ENCODE results near the gene KAT8.
"Not testable (repeated sequence)": the region's sequence is repeated elsewhere in the genome, so short reads cannot be mapped to it uniquely, and the experiment has no call there.

The KAT8 gene

DNA sequence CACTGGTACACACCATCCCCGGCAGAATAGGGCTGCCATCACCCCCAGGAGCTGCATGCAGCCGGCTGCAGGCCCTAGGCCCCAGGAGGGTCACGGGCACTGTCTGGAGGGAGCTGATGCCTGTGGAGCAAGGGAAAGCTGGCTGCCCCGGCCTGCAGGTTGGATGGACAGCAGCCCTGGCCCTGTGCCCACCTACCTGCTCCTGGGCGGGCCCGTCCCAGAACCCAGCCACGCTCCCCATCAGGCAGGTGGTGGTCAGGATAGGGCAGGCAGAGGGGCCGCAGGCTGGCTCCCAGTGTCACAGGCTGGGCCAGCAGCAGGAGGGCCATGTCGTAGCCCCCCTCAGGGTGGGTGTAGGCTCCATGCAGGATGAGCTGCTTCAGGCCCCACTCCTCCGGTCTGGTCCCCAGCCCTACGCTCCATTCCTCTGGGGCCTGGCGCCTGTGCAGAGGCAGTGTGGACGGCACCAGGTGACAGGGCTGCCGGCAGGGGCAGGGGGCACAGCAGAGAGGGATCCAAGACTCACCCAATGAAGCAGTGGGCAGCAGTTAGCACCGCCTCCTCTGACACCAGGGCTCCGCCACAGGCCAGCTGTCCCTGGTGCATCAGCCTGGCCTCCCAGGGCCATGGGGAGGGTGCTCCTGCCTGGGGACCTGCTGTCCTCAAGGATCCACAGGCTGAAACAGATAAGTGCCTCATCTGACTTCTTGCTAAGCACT lies 32.7 kb upstream of the KAT8 start:
- DNase-seq, result no peak

DNA sequence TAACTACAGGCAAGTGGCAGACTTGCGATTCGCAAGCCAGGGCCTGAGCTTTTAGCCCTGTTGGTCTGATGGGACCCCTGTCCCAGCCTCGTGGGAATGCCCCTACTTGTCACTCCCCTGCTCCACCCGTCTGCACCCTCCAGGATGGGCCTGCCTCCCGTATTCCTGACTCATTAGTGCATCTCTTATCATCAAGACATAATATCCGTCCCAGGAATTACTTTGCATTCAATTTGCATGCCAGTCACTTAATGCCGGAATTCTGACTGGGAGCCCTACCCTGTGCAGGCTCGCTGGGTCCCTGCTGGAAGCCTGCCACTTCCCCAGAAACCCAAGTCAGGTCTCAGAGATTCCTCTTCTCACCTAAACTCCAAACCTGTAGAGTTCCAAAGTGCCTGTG lies 32.1 kb upstream of the KAT8 start:
- DNase-seq, result no peak

DNA sequence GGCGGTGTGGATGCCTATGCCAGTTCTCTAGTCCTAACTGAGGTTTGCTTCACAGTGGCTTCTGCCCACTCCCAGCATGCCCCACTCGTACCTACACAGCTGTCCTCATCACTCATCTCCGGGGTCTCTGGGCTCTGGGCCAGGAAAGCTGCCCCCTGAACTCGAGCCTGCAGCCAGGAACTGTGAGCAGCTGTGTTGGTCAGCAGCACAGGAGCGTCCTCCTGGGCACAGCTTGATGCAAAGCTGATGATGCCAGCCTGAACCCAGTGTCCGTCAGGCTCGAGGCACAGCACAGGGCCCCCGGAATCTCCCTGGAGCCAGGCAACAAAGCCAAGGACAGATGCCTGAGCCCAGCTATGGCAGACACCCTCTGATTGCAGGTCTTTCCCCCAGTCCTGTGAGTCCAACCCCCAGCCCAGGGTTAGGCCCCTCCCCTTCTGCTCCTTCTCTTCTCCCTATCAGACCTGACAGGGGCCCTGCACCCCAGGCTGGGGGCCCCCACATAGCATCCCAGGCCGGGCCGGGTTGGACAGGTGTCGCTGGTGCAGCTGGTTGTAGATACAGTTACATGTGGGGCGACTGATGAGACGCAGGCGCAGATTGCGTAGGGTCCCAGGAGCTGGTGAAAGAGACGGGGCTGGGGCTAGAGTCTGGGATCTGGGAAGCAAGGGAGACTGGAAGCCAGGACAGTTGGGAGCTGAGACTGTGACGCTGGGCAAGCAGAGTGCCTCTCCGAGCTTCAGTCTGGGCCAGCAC lies 31.4 kb upstream of the KAT8 start:
- DNase-seq, result no peak

DNA sequence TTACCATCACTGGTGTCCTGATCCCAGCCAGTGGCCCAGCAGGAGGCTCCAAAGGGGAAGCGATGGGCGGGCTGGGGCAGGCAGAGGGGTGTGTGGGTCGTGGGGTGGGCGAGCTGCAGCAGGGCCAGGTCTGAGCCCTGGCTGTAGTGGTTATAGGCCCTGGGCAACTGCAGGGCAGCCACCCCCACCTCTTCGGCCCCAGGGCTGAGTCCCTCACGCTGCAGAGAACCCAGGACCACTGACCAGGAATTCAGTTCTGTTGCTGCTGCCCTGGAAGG lies 30.9 kb upstream of the KAT8 start:
- no peak for DNase-seq

DNA sequence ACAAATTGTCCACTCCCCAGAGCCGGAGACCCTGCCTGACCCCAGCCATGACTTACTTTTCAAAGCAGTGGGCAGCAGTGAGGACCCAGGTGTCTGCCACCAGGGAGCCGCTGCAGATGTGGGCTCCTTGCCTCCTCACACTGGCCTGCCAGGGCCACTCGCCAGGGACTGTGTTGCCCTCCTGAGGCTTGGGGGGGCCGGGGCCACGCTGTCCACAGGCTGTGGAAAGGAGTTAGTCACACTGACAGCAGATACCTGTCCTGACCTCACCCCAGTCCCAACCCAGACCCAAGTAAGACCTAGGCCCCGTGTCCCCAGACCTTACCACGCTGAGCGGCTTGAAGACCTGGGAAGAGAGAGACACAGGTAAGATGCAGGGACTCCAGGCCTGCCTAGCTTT lies 30.0 kb upstream of the KAT8 start:
- no peak for DNase-seq

DNA sequence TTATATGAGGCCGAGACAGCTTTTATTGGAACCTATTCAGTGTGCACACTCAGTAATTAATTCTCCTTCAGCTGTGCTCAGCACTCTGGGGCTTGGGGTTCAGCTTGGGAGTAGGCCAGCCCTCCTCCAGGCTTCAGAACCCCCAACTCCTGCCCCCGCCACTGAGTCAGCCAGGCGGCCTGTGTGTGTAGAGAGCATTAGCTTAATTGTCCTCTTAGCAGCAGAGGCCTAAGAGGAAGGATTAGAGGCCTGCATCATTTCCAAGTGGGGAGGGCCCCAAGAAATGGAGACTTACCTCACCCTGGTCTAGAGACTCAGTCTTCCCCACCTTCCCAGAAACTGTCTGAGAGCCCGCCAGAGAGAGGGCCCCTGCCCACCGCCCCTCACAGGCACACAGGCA lies 29.5 kb upstream of the KAT8 start:
- DNase-seq, result no peak

DNA sequence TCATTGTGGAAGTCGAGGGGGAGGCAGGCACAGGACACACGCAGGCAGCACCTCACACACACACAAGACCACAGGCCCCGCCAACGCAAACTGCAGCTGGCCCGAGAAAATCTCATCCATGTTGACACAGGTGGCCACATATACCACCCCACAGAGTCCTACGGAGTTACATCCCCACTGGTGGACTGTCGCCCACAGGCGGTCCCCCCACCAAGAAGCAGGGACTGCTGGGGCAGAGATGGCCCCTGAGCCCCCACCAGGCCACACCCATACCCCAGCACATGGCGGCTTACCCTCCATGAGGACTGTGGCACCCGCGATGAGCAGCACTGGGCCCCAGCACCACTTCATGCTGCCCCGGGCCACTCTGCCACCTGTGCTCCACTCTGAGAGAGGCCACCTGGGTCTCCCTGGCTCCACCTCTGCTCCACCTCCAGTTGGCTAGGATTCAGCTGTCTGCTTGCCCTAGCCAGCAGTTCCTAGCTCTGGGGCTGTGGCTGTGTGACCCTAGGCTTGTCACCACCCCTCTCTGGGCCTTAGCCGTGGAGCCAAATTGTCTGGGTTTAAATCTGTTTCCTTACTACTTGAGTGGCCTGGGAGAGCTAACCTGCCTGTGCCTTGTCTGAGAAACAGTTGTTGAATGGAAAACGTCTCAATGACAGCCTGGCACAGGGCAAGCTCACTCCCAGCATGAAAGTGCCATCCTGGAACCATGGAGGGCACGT lies 28.8 kb upstream of the KAT8 start, which contains the start of gene PRSS53:
TSS of gene PRSS53 (minus strand) at position 485 of the 725 bp plus-strand sequence. CDS start at position 351, 134 bp downstream.
- no peak for DNase-seq

DNA sequence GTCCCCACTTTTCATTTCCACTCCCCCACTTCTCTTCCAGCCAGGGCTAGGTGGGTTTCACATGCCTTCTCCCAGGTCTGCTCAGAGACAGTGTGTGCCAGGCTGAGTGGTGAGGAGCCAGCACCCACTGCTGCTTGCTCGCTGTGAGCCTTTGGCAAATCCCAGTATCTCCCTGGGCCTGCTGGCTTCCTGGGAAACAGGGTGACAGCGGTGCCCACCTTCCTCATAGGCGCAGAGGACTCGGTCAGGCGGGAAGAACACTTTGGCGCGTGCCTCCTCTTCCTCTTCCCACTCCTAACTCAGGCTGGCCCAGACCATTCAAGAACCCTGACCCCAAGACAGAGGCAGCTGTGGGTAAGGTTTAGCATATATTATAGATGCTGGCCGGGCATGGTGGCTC lies 28.3 kb upstream of the KAT8 start:
- no peak for DNase-seq

DNA sequence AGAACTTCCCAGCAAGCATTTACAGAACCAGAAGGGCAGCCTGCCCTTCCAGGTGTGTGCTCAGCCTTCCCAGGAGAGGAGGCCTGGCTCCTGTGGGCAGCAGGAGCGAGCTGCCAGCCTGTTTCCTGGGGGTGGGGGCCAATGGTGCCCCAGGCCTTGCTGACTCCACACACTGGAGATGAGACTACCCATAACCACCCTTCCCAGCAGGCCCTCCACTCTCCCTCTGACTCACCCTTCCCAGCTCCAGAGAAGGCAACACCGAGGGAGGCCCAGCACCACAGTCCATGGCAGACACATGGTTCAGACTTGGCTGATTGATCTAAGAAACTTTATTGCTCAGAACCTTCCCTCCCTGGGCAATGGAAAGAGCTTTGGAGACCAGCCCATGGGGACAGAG lies 26.9 kb upstream of the KAT8 start:
- DNase-seq, result no peak

DNA sequence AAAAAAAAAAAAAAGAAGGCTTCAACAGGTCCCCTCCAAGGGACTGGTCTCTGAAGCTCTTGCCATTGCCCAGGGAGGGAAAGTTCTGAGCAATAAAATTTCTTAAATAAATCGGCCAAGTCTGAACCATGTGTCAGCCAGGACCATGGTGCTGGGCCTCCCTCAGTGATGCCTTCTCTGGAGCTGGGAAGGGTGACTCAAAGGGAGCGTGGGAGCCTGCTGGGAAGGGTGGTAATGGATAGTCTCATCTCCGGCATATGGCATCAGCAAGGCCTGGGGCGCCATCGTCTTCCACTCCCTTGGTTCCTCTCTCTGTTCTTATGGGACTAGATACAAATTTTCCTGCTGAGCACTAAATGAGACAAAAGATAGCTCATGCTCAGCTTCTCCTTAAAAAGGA lies 25.1 kb upstream of the KAT8 start:
- no peak for DNase-seq

DNA sequence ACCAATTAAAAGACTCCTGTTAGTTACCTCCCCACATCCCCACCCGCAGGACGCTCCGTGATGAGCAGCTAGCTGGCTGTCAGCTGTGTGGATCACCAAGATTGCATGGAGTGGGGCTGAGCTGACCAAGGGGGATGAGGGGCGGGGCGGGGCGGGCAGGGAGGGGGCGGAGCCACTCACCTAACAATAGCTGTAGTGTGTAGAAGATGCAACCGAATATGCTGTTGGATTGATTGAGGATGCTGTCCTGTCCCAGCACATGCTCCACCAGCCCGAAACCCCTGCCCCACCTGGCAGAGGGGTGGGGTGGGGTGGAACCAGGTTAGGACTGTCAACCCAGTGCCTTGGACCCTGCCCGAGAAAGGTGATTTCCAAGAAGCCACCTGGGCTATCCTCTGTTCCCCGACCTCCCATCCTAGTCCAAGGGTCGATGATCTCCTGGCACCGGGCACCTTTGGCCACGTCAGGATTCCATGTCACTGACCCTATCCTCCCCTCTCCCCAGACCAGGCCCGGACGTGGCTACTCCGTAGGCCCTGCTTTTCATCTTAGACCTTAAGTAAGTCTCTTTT lies 24.2 kb upstream of the KAT8 start:
- no peak for DNase-seq

DNA sequence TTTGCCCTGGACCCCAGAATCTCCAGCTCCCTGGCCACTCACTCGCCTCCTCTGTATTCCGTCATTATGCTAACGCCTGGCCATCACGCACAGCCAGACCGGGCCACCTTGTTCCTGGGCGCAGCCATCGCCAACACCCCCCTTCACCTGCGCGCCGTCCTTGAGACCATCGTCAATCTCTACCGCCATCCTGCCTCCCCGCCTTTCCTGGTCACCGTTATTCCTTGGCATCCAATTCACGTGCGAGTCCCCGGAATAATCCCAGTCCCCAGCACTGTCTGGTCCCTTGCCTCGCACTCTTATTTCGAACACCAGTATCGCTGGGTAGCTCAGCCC lies 23.4 kb upstream of the KAT8 start:
- no peak for DNase-seq

DNA sequence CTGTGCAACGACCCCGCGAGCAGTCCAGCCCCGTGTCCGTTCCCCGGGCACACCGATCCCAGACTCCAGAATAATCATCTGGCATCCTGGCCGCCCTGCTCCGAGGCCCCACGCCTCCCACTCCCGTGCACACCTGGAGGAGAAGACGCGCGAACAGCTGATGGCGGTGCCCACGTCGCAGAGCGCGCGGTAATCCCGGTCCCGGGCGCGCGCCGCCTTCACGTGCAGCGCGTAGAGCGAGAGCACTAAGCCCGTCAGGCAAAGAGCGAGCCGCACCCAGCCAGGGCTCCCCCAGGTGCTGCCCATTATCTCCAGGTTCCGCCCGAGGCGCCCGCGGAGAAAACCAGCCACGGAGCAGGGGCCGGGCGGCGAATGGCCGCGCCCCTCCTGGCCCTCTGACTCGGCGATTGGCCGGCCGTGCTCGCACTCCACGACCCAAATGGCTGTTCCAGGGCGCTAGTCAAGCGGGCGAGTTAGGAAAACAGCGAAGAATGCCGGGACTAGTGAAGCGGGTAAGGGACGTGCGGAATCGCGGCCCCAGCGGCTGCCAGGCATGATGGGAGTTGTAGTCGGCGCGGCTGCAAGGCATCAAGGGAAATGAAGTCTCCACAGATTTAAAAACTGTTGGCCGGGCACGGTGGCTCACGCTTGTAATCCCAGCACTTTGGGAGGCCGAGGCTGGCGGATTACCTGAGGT lies 22.9 kb upstream of the KAT8 start, which contains the start of gene VKORC1:
TSS of gene VKORC1 (minus strand) at position 374 of the 697 bp plus-strand sequence. CDS start at position 306, 68 bp downstream.
- DNase-seq, result peak; percentile 95

DNA sequence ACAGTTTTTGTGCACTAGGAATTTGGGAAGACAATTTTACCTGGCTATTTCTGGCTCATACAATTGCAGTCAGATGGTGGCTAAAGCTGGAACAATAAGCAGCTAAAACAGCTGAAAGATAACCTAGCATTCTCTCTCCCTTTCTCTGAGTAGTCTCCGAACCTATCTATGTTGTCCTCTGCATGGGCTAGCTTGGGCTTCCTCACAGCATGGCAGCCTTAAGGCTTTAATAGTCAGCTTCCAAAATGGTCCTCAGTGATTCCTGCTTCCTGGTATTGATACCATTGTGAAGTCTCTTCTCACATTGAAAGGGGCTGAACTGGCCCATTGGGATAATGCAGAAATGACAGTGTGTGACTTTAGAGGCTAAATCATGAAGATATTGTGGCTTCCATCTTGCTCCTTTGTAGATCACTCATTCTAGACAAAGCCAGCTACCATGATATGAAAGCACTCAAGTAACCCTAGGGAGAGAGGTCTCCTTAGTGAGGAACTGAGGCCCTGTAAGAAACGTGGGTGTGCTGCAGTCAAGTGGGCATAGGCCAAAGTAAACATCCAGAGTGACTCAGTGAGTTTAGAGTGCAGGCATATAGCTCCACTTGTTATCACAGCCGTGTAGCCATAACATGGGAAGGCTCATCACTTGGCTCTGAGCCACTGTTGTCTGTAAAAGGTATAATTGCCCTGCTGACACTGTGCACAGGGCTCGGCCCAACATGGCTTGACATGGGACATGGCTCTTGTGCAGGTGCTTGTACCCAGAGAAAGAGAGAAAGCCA lies 17.4 kb upstream of the KAT8 start:
- DNase-seq, result no peak

DNA sequence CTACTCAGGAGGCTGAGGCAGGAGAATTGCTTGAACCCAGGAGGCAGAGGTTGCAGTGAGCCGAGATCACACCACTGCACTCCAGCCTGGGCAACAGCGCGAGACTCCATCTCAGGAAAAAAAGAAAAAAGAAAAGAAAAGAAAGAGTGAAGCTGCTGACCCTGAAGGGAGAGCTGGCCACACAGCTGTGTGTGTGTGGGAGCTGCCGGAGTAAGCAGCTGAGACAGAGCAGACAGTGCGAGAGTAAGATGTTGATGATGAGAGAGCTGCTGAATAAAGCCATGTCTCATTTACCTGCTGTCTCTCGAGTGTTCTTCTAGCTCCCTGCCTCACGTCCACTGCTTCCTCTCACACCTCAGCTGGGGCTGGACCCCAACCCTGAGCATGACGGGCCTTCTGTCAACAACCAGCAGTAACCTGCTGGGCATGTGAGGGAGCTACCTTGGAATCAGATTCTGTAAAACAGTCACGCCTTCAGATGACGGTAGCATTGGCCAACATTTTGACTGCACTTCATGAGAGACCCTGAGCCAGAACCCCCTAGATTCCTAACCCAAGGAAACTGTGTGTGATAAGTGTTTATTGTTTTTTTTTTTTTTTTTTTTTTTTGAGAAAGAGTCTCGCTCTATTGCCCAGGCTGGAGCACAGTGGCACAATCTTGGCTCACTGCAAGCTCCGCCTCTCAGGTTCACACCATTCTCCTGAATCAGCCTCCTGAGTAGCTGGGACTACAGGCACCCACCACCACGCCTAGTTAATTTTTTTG lies 16.4 kb upstream of the KAT8 start:
- not testable (repeated sequence) for DNase-seq

DNA sequence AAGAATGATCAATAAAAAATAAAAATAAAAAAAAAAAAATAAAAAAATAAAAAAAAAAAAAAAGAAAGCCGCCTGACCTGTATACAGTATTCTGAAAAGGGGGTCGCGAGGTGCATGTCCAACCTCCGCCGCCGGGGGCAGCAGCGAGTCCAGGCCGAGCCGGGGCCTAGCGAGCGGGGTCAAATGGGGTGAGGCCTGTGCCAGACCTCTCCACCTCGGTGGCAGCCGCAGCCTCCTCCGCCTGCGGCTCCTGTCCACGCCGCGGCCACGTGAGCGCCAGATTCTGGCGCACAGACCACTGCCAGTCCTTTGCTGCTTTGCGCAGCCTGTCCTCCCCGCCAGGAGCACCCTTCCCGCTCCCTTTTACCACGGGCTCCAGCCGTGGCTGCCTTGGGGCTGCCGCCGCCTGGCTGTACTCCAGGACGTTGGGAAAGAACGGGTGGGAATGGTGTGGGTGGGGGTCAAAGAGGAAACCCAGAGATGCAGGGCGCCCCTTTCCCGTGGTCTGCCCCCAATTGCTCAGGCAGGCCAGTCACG lies 11.7 kb upstream of the KAT8 start:
- peak; percentile 92 for DNase-seq

DNA sequence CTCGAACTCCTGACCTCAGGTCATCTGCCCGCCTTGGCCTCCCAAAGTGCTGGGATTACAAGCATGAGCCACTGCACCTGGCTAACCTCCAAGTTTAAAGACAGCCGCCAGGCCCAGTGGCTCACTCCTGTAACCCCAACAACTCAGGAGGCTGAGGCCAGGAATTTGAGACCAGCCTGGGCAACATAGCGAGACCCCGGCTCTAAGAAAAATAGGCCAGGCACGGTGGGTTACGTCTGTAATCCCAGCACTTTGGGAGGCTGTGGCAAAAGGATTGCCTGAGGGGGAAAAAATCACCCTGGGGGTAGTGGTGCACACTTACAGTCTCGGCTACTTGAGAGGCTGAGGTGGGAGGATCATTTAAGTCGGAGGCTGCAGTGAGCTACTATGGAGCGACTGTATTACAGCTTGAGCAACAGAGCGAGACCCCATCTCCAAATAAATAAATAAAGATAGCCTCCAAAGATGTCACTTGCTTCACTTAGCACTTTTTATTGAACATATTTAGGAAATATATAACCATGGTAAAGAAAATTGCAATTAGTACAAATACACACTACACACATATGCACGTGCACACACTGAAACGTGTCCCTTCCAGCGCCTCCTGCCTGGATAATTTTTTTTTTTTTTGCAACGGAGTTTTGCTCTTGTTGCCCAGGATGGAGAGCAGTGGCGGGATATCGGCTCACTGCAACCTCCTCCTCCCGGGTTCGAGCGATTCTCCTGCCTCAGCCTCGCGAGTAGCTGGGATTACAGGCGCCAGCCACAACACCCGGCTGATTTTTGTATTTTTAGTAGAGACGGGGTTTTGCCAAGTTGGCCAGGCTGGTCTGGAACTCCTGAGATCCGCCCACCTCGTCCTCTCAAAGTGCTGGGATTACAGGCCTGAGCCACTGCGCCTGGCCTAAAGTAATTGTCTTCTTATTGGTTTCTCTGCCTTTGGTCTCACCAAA lies 10.7 kb upstream of the KAT8 start:
- no peak for DNase-seq

DNA sequence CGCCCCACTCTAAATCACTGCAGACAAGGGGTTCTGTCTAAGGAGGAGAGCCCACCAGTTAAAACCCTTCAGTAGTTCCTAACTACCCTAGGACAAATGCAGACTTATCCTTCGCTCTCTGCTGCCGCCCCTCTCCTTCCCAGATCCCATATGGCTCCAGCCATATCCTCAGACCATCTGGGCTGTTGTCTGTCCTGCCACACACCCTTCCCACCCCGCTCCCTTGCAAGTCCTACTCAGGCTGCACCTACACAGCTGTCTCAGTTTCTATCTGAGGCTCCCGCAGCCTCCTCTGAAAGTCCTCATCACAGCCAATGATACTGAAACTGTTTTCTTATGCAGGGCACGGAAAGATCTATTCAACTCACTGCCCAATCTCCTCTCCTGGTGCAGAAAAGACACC lies 10.0 kb upstream of the KAT8 start:
- no peak for DNase-seq

DNA sequence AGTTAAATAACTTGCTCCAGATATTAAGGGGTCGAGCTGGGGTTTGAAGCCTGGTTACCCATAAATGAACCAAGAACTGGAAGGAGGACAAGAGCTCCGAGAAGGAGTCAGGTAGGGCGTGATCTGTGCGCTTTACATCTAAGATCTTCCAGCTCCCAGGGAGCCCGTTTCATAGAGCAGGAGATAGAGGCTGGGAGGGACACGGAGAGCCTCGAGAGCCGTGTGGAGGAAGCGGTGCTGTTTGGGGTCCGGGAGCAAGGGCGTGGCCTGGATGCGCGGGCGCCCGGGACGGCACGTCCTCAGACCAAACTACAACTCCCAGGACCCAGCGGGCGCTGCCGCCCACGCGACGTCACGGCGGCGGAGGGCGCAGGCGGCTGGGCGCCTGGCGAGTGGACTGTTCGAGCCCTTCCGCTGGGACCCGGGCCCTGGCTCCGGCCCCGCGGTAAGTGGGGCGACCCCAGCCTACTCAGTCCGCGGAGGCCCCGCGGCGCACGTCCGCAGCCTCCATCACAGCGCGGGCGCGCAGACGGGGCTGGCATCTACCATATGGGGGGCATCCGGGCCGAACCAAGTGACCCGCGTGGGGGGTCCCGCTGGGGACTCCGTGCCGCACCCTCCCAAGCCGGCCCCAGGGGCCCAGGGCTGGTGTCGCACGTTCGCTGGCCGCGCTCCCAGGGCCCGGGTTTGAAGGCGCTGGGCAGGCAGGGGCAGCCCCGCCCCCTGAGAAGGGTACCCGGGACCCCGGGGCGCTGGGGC lies 9.2 kb upstream of the KAT8 start, which contains the start of gene BCKDK:
TSS of gene BCKDK (plus strand) at position 352 of the 759 bp plus-strand sequence. CDS start 838 bp downstream, outside the sequence.
- DNase-seq, result peak; percentile 89
